Prostate gland (tissue), 2 donors: ENCODE results near the gene SSPN.

Source experiments
- CTCF ChIP-seq, 4 experiments: fragments of 200-600 bp in 2 of 4; fragments of 450-650 bp in 2 of 4; sonication (generic) in 2 of 4; IDR thresholded peaks; 1 replicate in 3 of 4; 2 replicates in 1 of 4; pipeline ENCODE4 v1.5.1; 2016 to 2019; ENCODE audit warnings: antibody characterized with exemption in 4 of 4, mild to moderate bottlenecking in 2 of 4, moderate library complexity in 2 of 4
- POLR2A ChIP-seq: fragments of 450-650 bp; IDR thresholded peaks from one replicate; pipeline ENCODE4 v1.6.1; 2016; ENCODE audit warnings: antibody characterized with exemption, mild to moderate bottlenecking
- POLR2AphosphoS5 ChIP-seq: sonication (generic); formaldehyde crosslinking; IDR thresholded peaks from one replicate; pipeline ENCODE4 v1.6.1; 2017; ENCODE audit warnings: antibody characterized with exemption

DNA sequence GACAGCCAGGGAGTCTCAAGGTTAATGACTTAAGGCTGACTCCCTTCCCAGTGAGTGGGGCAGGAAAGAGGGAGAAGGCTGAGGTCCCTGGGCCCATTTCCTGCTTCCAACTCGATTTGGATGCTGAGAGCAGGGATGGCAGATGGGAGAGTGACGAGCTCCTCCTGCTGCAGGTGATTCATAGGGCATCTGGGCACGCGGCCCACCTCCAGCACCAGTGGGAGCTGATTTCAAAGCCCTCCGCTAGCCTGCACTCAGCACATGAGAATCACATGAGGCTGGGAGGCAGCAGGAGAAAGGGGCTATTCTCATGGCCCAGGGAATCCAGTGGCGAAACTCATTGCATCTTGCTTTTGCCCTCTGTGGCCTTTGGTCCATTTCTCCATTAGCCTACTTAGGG lies 90.8 kb downstream of the SSPN start:
- TF ChIP-seq CTCF (IDR thresholded peaks at IDR 0.05) (no peak), POLR2A (no peak), POLR2AphosphoS5 (no peak)
